ENCODE measurements around the gene PHEX. TPM values are rescaled to one million over a fixed set of nuclear protein-coding genes. Genes with fewer than 3 reads are reported as not detected.

The PHEX gene
- total RNA-seq, 1 donor from 2014 or later: 4.2 TPM

DNA sequence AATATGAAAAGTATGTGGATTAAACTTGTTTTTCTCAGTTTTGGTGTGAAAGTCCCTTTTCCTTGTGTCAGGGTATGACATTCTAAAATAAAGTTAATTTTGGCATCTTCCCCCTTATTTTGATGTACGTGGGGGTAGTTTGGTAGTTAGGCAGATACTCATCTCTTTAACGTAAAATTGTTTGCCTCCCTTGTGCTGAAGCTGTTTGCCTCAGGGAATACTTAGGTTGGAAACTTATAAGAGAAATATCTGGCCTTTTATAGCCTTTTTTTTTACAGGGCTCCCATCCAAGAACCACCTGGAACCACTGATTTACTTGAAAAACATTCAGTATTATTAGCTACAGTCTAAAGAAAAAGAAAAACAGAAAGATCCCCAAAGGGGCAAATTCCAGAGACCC is 85.5 kb downstream of the PHEX start:
- H3K9me3 ChIP-seq (ENCODE audit: control insufficient read depth in 3 of 3, low read length in 3 of 3): no peaks in the 10 kb centered on the region
- H3K4me1 ChIP-seq (ENCODE audit: control insufficient read depth in 3 of 3, insufficient read depth in 3 of 3, low read length in 3 of 3): no peaks in the 10 kb centered on the region
- H3K36me3 ChIP-seq (ENCODE audit: control insufficient read depth in 3 of 3, insufficient read depth in 3 of 3, low read length in 3 of 3): no peaks in the 10 kb centered on the region
- no peak overlapping the region for H3K27ac ChIP-seq (ENCODE audit: low read depth, low read length)
- no peak overlapping the region for H3K9ac ChIP-seq (ENCODE audit: low read depth in 1 of 3, low read length in 3 of 3)
- H3K27me3 ChIP-seq (ENCODE audit: control insufficient read depth in 3 of 3, insufficient read depth in 3 of 3, low read length in 3 of 3): no peaks in the 10 kb centered on the region
- no peak overlapping the region for H3K4me3 ChIP-seq (ENCODE audit: low read length in 3 of 3)

DNA sequence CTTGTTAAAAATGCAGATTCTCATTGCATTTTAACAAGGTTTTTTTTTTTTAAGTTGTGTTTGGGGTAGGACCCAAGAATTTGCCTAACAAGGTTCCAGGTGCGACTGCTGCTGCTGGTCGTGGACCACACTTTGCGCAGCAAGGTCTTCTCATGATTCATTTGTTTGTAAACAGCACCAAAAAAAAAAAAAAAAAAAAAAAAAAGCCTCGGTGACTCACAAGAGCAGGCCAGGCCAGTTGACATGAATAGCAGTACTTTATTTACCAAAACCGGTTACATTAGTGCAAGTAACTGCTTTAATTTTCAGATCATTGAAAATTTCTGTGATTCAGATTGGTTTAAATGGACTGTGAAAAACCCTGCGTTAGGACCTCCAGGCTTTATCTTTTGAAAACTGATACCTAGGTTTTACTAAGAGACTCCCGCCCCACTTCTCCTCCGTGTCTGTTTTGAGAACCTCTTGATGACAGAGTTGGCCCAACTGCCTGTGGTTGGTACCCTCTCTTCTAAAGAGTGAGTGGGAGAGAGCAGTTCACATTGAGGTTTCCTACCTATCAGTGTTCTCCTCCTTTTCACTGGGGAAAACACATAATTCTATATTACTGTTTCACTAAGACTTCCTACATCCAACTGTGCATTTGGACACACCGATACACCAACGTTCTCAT is 86.2 kb downstream of the PHEX start:
- Histone ChIP-seq H3K27ac (ENCODE audit: low read depth, low read length) (no peak overlapping the region), H3K9me3 (ENCODE audit: control insufficient read depth in 3 of 3, low read length in 3 of 3) (no peaks in the 10 kb centered on the region), H3K4me3 (ENCODE audit: low read length in 3 of 3) (no peak overlapping the region), H3K9ac (ENCODE audit: low read depth in 1 of 3, low read length in 3 of 3) (no peak overlapping the region), H3K36me3 (ENCODE audit: control insufficient read depth in 3 of 3, insufficient read depth in 3 of 3, low read length in 3 of 3) (no peaks in the 10 kb centered on the region), H3K4me1 (ENCODE audit: control insufficient read depth in 3 of 3, insufficient read depth in 3 of 3, low read length in 3 of 3) (no peaks in the 10 kb centered on the region), H3K27me3 (ENCODE audit: control insufficient read depth in 3 of 3, insufficient read depth in 3 of 3, low read length in 3 of 3) (no peaks in the 10 kb centered on the region)

DNA sequence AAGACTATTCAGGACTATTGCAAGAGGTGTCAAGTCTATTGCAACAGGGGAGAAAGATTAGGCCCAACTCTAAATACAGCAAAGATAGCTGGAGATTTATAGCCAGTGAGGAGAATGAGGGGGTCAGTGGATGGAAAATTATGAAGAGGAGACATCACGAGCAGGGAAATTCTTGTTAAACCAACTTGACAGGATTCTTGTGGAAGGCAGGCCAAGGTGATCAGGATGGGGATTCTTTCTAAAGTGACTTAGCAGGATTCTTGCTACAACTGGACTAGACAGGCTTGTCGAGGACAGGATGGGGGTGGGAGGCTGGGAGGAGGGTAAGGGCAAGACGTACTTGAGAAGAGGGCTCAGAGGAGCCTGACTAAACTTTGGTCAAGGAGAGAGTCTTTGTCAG is 89.0 kb downstream of the PHEX start:
- Histone ChIP-seq H3K4me3 (ENCODE audit: low read length in 3 of 3) (no peak overlapping the region), H3K9ac (ENCODE audit: low read depth in 1 of 3, low read length in 3 of 3) (no peak overlapping the region), H3K27ac (ENCODE audit: low read depth, low read length) (no peak overlapping the region), H3K9me3 (ENCODE audit: control insufficient read depth in 3 of 3, low read length in 3 of 3) (no peaks in the 10 kb centered on the region), H3K27me3 (ENCODE audit: control insufficient read depth in 3 of 3, insufficient read depth in 3 of 3, low read length in 3 of 3) (no peaks in the 10 kb centered on the region), H3K4me1 (ENCODE audit: control insufficient read depth in 3 of 3, insufficient read depth in 3 of 3, low read length in 3 of 3) (no peaks in the 10 kb centered on the region), H3K36me3 (ENCODE audit: control insufficient read depth in 3 of 3, insufficient read depth in 3 of 3, low read length in 3 of 3) (no peaks in the 10 kb centered on the region)

DNA sequence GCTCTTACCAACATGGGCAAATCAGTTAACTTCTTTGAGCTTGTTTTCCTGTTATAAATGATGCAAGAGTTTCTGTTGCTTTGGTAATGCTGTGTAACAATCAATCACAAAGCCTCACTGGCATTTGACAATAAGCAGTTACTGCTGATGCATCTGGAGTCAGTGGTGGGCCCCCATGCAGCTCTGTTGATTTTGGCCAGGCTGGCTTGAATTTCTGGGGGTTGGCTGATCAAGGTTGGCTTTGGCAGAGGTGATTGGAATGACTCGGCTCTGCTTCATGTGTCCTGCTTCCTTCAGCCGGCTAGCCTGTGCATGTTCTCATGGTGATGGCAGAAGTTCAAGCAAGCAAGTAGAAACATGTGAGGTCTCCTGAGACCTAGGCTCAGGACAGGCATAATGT is 90.4 kb downstream of the PHEX start:
- H3K27ac ChIP-seq (ENCODE audit: low read depth, low read length): no peak overlapping the region
- no peaks in the 10 kb centered on the region for H3K4me1 ChIP-seq (ENCODE audit: control insufficient read depth in 3 of 3, insufficient read depth in 3 of 3, low read length in 3 of 3)
- H3K9ac ChIP-seq (ENCODE audit: low read depth in 1 of 3, low read length in 3 of 3): no peak overlapping the region
- no peaks in the 10 kb centered on the region for H3K36me3 ChIP-seq (ENCODE audit: control insufficient read depth in 3 of 3, insufficient read depth in 3 of 3, low read length in 3 of 3)
- H3K9me3 ChIP-seq (ENCODE audit: control insufficient read depth in 3 of 3, low read length in 3 of 3): no peaks in the 10 kb centered on the region
- H3K27me3 ChIP-seq (ENCODE audit: control insufficient read depth in 3 of 3, insufficient read depth in 3 of 3, low read length in 3 of 3): no peaks in the 10 kb centered on the region
- H3K4me3 ChIP-seq (ENCODE audit: low read length in 3 of 3): no peak overlapping the region

DNA sequence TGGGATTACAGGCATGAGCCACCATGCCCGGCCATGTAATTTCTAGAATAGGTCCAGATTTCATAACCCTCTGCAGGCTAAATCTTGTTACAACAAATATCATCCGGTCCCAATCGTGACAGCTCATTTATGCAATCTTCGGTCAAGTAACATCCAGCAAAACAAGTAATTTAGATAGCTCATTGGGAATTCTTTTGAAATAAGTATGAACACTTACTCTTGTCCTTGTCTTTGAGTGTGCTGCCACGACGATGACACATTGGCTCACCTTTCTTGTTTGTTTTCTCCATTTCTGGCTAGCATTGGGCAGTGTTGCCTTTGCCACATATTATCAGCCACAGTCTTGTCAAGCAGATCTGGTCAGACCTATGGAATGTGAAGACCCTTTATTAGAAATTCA is 92.0 kb downstream of the PHEX start:
- Histone ChIP-seq H3K4me3 (ENCODE audit: low read length in 3 of 3) (no peak overlapping the region), H3K36me3 (ENCODE audit: control insufficient read depth in 3 of 3, insufficient read depth in 3 of 3, low read length in 3 of 3) (no peaks in the 10 kb centered on the region), H3K9me3 (ENCODE audit: control insufficient read depth in 3 of 3, low read length in 3 of 3) (no peaks in the 10 kb centered on the region), H3K4me1 (ENCODE audit: control insufficient read depth in 3 of 3, insufficient read depth in 3 of 3, low read length in 3 of 3) (no peaks in the 10 kb centered on the region), H3K27ac (ENCODE audit: low read depth, low read length) (no peak overlapping the region), H3K9ac (ENCODE audit: low read depth in 1 of 3, low read length in 3 of 3) (no peak overlapping the region), H3K27me3 (ENCODE audit: control insufficient read depth in 3 of 3, insufficient read depth in 3 of 3, low read length in 3 of 3) (no peaks in the 10 kb centered on the region)

DNA sequence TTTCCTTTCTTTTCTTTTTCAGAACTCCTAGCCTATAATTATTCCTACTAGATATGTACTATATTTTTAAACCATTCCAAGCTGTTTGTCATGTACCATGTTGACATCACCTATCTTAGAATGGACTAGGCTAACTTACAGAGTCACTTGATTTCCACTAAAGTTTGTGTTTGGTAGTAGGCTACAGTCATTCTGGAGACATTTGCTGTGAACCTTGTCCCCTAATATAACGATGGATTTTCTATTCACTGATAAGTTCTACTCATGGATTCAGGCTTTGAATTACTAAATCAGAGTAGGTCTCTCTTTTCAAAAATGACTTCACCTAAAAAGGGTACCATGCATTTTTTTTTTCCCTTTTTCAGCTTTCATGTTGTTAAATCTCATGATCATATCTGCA is 93.4 kb downstream of the PHEX start:
- no peak overlapping the region for H3K4me3 ChIP-seq (ENCODE audit: low read length in 3 of 3)
- no peak overlapping the region for H3K27ac ChIP-seq (ENCODE audit: low read depth, low read length)
- no peaks in the 10 kb centered on the region for H3K9me3 ChIP-seq (ENCODE audit: control insufficient read depth in 3 of 3, low read length in 3 of 3)
- H3K36me3 ChIP-seq (ENCODE audit: control insufficient read depth in 3 of 3, insufficient read depth in 3 of 3, low read length in 3 of 3): no peaks in the 10 kb centered on the region
- no peak overlapping the region for H3K9ac ChIP-seq (ENCODE audit: low read depth in 1 of 3, low read length in 3 of 3)
- no peaks in the 10 kb centered on the region for H3K27me3 ChIP-seq (ENCODE audit: control insufficient read depth in 3 of 3, insufficient read depth in 3 of 3, low read length in 3 of 3)
- no peaks in the 10 kb centered on the region for H3K4me1 ChIP-seq (ENCODE audit: control insufficient read depth in 3 of 3, insufficient read depth in 3 of 3, low read length in 3 of 3)

DNA sequence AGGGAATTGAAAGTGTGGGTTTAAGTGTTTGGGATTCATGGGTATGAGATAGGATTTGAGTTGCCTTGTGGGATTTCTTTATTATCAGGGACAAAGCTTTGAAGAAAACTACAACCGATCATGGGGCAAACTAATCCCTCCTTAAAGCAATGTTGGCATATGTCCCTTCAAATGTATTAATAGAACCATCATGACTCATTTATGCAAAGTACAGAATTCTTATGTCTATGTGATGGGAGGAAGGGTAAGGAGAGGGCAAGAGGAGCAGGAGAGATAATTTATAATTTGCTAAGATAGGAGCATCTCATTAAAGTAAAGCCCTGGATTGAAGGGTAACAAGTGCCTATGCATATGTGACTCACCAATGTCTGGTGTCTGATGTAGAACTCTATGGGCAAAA is 94.2 kb downstream of the PHEX start:
- H3K4me1 ChIP-seq (ENCODE audit: control insufficient read depth in 3 of 3, insufficient read depth in 3 of 3, low read length in 3 of 3): no peaks in the 10 kb centered on the region
- H3K4me3 ChIP-seq (ENCODE audit: low read length in 3 of 3): no peak overlapping the region
- H3K27me3 ChIP-seq (ENCODE audit: control insufficient read depth in 3 of 3, insufficient read depth in 3 of 3, low read length in 3 of 3): no peaks in the 10 kb centered on the region
- no peaks in the 10 kb centered on the region for H3K9me3 ChIP-seq (ENCODE audit: control insufficient read depth in 3 of 3, low read length in 3 of 3)
- H3K27ac ChIP-seq (ENCODE audit: low read depth, low read length): no peak overlapping the region
- H3K9ac ChIP-seq (ENCODE audit: low read depth in 1 of 3, low read length in 3 of 3): no peak overlapping the region
- no peaks in the 10 kb centered on the region for H3K36me3 ChIP-seq (ENCODE audit: control insufficient read depth in 3 of 3, insufficient read depth in 3 of 3, low read length in 3 of 3)

DNA sequence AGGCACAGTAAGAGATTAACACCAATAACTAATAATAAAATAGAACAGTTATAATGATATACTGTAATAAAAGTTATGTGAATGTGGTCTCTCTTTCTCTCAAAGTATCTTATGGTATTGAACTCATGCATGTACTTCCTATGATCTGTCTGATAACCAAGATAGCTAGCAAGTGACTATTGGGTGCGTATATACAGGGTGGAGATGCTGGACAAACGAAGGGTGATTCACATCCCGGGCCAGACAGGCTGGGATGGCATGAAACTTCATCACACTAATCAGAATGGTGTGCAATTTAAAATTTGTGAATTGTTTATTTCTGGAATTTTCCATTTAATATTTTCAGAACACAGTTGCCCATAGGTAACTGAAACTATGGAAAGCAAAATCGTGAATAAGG is 96.8 kb downstream of the PHEX start:
- no peak overlapping the region for H3K27ac ChIP-seq (ENCODE audit: low read depth, low read length)
- H3K4me1 ChIP-seq (ENCODE audit: control insufficient read depth in 3 of 3, insufficient read depth in 3 of 3, low read length in 3 of 3): no peaks in the 10 kb centered on the region

DNA sequence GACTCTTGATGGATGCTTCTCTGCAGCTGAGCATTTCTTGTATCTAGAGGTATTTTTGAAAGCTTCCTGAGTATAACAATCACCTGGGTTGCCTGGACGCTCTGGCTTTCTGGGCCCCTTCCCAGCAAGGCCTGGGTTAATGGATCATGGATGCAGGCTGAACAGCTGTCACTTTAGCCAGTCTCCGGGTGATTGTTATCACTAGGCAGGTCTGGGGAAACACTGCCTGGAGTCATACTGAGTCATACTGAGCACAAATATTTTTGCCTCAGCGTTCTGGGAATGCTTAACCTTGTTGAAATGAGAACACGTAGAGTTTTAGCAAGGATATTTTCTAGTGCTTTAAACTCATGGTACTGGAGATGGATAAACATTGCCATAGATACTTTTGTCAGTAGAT is 102.6 kb downstream of the PHEX start:
- H3K27me3 ChIP-seq (ENCODE audit: control insufficient read depth in 3 of 3, insufficient read depth in 3 of 3, low read length in 3 of 3): peaks cover 0 to 3% (median 0%) of the 10 kb centered on the region in 3 donors
- no peaks in the 10 kb centered on the region for H3K9me3 ChIP-seq (ENCODE audit: control insufficient read depth in 3 of 3, low read length in 3 of 3)
- peaks cover 0 to 5% (median 0%) of the 10 kb centered on the region in 3 donors for H3K4me1 ChIP-seq (ENCODE audit: control insufficient read depth in 3 of 3, insufficient read depth in 3 of 3, low read length in 3 of 3)
- no peak overlapping the region for H3K9ac ChIP-seq (ENCODE audit: low read depth in 1 of 3, low read length in 3 of 3)
- H3K36me3 ChIP-seq (ENCODE audit: control insufficient read depth in 3 of 3, insufficient read depth in 3 of 3, low read length in 3 of 3): no peaks in the 10 kb centered on the region
- H3K27ac ChIP-seq (ENCODE audit: low read depth, low read length): no peak overlapping the region
- H3K4me3 ChIP-seq (ENCODE audit: low read length in 3 of 3): no peak overlapping the region

More for the DNA sequence above, 96.8 kb downstream of the PHEX start:
- H3K36me3 ChIP-seq (ENCODE audit: control insufficient read depth in 3 of 3, insufficient read depth in 3 of 3, low read length in 3 of 3): no peaks in the 10 kb centered on the region
- H3K9me3 ChIP-seq (ENCODE audit: control insufficient read depth in 3 of 3, low read length in 3 of 3): no peaks in the 10 kb centered on the region
- no peak overlapping the region for H3K9ac ChIP-seq (ENCODE audit: low read depth in 1 of 3, low read length in 3 of 3)
- H3K4me3 ChIP-seq (ENCODE audit: low read length in 3 of 3): no peak overlapping the region
- peaks cover 0 to 3% (median 0%) of the 10 kb centered on the region in 3 donors for H3K27me3 ChIP-seq (ENCODE audit: control insufficient read depth in 3 of 3, insufficient read depth in 3 of 3, low read length in 3 of 3)

DNA sequence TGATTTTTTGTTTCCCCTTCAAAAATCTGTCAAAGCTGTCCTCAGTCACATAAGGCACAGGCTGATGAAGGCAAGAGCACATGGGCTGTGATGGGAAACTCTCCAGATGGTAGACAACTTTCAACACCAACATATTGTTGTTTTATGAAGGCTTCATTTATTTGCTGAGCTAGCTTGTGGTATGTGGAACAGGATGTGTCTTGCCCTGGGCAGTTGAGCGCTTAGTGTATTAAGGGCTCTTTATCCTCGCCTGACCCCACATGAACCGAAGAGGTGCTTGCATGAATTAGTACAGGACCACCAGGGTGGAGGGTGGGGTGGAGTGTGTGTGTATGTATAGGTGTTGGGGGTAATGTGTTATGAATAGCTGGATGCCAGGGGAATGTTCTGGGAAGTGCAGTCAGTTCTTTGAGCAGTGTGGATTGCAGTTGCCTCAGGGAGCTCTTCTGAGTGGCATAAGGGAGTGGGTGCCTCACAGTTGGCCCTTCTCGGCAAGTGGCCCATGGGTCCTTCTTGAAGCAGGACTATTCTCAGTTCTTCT is 103.1 kb downstream of the PHEX start:
- H3K36me3 ChIP-seq (ENCODE audit: control insufficient read depth in 3 of 3, insufficient read depth in 3 of 3, low read length in 3 of 3): no peaks in the 10 kb centered on the region
- H3K4me1 ChIP-seq (ENCODE audit: control insufficient read depth in 3 of 3, insufficient read depth in 3 of 3, low read length in 3 of 3): peaks cover 0 to 5% (median 0%) of the 10 kb centered on the region in 3 donors
- H3K9me3 ChIP-seq (ENCODE audit: control insufficient read depth in 3 of 3, low read length in 3 of 3): no peaks in the 10 kb centered on the region
- H3K4me3 ChIP-seq (ENCODE audit: low read length in 3 of 3): no peak overlapping the region
- no peak overlapping the region for H3K27ac ChIP-seq (ENCODE audit: low read depth, low read length)
- H3K9ac ChIP-seq (ENCODE audit: low read depth in 1 of 3, low read length in 3 of 3): no peak overlapping the region
- H3K27me3 ChIP-seq (ENCODE audit: control insufficient read depth in 3 of 3, insufficient read depth in 3 of 3, low read length in 3 of 3): peaks cover 0 to 3% (median 0%) of the 10 kb centered on the region in 3 donors

Measured in skeletal muscle tissue (tissue), 4 donors.